ENCODE data around the gene RECQL5. TPM values are rescaled to one million over a fixed set of nuclear protein-coding genes. Genes with fewer than 3 reads are reported as not detected.

RECQL5 gene
- total RNA-seq, 1 experiment from 2014 or later = 40.0 TPM

DNA sequence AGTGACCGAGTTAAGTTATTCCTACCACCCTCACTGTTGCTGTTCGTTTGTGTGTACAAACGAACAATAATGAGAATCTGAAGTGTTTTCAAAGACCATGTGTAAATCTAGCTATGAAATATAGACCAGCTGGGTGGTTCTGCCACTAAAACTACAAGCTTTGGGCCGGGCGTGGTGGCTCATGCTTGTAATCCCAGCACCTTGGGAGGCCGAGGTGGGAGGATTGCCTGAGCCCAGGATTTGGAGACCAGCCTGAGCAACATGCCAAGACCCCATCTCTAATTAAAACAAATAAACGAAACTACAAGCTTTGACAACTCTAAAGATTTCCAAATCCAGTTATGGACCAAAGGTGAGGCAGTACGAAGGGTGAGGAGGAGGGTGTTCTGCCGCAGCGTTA, 973 bp downstream of the RECQL5 start:
- H3K4me1 Mint-ChIP-seq = peaks cover 8 to 9% of the 10 kb centered on the region in 2 experiments
- H3K4ac ChIP-seq (ENCODE audit: low read depth, low read length) = no peak overlapping the region
- no peak overlapping the region for H3K18ac ChIP-seq (ENCODE audit: insufficient read length, low read depth, low read length)
- H2BK120ac ChIP-seq (ENCODE audit: low read depth, low read length, poor library complexity, severe bottlenecking) = no peak overlapping the region
- H2BK15ac ChIP-seq (ENCODE audit: low read depth, low read length) = no peak overlapping the region
- H3K27me3 ChIP-seq (ENCODE audit: insufficient read depth, low read length) = no peaks in the 10 kb centered on the region
- H2BK5ac ChIP-seq (ENCODE audit: insufficient read length, low read length) = no peak overlapping the region
- no peak overlapping the region for H3K23ac ChIP-seq (ENCODE audit: insufficient read length, low read depth, low read length)
- H2BK20ac ChIP-seq (ENCODE audit: low read depth, low read length, poor library complexity, severe bottlenecking) = no peak overlapping the region
- H2AK5ac ChIP-seq (ENCODE audit: insufficient read length, low read length) = no peak overlapping the region
- no peaks in the 10 kb centered on the region for H3K27me3 Mint-ChIP-seq (ENCODE audit: low read depth)
- H3K4me2 ChIP-seq (ENCODE audit: insufficient read depth, insufficient read length, low read length) = peak overlapping the region; percentile 78
- no peak overlapping the region; a peak in 1 of 7 replicates for H3K27ac Mint-ChIP-seq
- DNase-seq = no peak
- H3K9me3 ChIP-seq (ENCODE audit: control insufficient read depth, low read depth, low read length) = no peaks in the 10 kb centered on the region
- H3K79me2 ChIP-seq (ENCODE audit: insufficient read depth, low read length) = peaks cover 17% of the 10 kb centered on the region; the same call in 1 of the 2 replicates
- no peak overlapping the region for H2BK12ac ChIP-seq (ENCODE audit: insufficient read length, low read depth, low read length)
- H4K8ac ChIP-seq (replicated peaks; ENCODE audit: insufficient read length, low read depth, low read length) = no peak overlapping the region
- peaks cover 3% of the 10 kb centered on the region for H3K79me1 ChIP-seq (ENCODE audit: insufficient read depth, low read depth, low read length, poor library complexity, severe bottlenecking)
- no peak overlapping the region for H4K5ac ChIP-seq (ENCODE audit: insufficient read length, low read depth, low read length)
- H3K9me3 Mint-ChIP-seq = no peaks in the 10 kb centered on the region
- no peak overlapping the region for H3K27ac ChIP-seq (ENCODE audit: insufficient read length, low read depth, low read length)
- no peaks in the 10 kb centered on the region for H3K4me1 ChIP-seq (ENCODE audit: insufficient read depth, low read length)
- TF ChIP-seq CTCF (conservative IDR thresholded peaks at IDR 0.05) = no peak
- no CpG with 5 or more reads among the region's 10 CpGs for WGBS (ENCODE audit: extremely low coverage, insufficient read length, low lambda C conversion rate)
- peaks cover 4% of the 10 kb centered on the region for H3K23me2 ChIP-seq (ENCODE audit: insufficient read length, low read depth, low read length, poor library complexity, severe bottlenecking)
- no peaks in the 10 kb centered on the region for H4K20me1 ChIP-seq (ENCODE audit: control insufficient read depth, insufficient read depth, insufficient read length)
- no peak overlapping the region for H3T11ph ChIP-seq (ENCODE audit: low read length)
- H3K4me3 Mint-ChIP-seq = peak overlapping the region in 1 of 2 experiments; percentile 74; a peak in 2 of 5 replicates
- no peak overlapping the region for H3K56ac ChIP-seq (ENCODE audit: insufficient read length, low read depth, low read length)
- no peak overlapping the region for H2AFZ ChIP-seq (ENCODE audit: low read length)
- H4K91ac ChIP-seq (ENCODE audit: insufficient read length, low read depth, low read length) = no peak overlapping the region
- peaks cover 16 to 43% (median 42%) of the 10 kb centered on the region in 3 experiments; a peak in 6 of 7 replicates for H3K36me3 Mint-ChIP-seq (ENCODE audit: insufficient read depth in 1 of 3, low read depth in 3 of 3)
- H3K14ac ChIP-seq (ENCODE audit: insufficient read depth, low read length) = no peak overlapping the region
- H3K9ac ChIP-seq (ENCODE audit: extremely low read depth, insufficient read length, low read length) = peak overlapping the region; percentile 61

All from H9 (cell line).